Iris pigment epithelial cell (primary cell): ENCODE results near the gene MAML2.

ENCODE experiments used
- DNase-seq: peaks from one replicate; pipeline ENCODE4 v3.0.0-alpha.2; 2011; ENCODE audit warnings: low read depth

MAML2 gene

DNA sequence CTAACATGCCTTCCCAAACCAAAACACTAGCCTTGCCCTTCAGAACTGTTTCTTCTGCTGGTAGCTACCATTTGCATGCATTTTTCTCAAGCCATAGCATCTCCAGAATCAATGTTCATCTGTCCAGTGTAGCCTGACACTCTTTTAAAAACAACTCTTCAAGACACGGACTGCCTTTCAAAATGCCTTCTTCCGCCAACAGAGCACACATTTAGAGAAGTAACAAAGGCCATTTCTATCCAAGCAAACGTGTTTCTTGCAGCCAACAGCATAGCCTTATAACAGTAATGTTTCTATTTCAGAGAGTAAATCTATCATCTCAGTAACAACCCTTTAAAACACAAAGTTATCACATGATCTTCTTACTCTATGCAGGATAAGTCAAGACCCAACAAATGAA is 275.8 kb downstream of the MAML2 start:
- DNase-seq = no peak

GRCh38 chr11:96065379-96065778 is 277.6 kb downstream of the MAML2 start:
- DNase-seq = no peak

DNA sequence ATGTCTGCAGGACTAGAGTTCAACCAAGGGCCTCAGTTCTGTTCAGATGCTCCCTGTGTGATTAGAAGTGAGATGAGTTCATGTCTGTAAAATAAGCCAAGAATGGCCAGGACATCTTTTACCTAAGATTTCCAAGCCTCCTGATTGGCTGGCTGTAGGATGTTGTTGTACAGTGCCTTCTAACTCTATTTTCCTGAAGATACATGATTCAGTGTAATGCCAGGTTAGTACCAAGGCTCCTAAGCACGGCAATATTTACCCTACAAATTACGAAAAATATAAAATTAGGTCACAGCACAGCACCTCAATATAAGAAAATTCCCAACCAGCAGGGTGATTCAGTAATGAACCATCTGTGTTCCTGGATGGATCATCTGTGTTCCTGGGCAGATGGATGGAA is 279.1 kb downstream of the MAML2 start:
- no peak for DNase-seq

- DNase-seq = no peak
These were observed 279.9 kb downstream of the MAML2 start for GRCh38 chr11:96063053-96063452.

DNA sequence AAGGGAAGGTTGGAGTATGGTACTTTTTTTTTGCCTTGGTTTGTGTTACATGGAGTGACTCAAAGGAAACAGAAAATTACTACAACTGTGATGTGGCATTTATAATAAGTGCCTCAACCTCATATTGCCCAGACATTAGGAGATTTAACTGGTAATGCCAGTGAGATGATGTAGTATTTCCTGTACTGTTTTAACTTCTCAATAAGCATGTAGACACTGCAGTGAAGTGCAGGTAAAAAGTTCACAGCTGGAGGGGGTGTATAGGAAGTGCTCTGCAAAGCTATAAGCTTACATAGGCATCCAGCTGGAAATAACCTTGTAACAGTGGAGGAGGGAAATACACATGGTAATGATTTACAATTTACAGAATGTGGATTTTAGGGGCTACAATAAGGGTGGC is 280.9 kb downstream of the MAML2 start:
- peak; percentile 74 for DNase-seq

DNA sequence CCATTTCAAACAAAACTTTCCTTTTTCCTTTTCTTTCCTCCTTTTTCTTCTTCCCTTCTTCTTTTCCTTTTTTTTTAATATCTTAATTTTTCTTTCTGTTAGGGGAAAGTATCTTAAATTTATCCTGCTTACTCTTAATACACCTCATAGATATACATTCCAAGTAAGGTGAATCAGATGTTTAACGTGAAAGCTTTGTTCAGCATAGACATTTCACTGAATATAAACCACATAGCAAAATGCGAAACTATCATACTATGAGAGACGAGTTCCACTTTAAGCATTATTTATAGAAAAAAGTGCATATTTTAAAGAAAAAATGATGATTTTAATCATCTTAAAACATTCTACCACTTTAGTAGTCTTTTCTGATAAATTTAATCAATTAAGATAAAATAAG is 281.3 kb downstream of the MAML2 start:
- no peak for DNase-seq

DNA sequence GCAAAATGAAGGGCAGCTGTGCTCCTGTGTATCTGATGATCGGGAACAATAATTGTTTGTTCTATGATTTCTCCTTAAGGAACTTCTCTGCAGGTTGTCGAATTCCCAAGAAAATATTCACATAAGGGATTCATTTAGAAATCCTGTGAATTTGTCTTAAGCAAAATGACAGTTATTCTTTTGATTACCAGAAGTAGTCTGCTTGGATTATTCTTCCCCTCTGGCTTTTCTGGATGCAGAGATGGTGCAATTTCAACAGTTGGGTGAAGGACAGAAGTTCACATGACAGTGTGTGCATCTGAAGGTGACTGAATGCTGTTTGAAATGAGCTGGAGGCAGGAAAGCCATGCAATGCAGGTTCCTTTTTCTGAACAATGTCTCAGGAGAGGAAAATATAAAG is 281.9 kb downstream of the MAML2 start:
- peak; percentile 40 for DNase-seq

DNA sequence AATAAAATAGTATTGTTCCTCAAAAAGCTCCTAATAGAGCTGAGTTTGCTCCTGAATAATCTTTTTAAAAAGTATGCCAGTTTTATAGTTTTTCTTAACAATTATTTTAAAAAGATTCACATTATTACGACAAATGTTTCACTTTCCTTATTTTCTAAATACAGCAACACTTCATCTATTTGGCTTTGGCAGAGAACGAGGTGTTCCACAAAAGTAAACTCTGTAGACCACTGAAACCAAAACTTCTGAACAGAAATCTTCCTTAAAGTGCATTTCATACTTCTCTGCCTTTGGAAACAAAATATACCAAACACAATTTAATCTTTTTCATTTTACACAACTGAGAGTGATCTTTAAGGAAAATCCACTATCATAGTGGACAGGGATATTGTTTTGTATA is 285.5 kb downstream of the MAML2 start:
- DNase-seq = no peak

GRCh38 chr11:96056576-96056975 is 286.4 kb downstream of the MAML2 start:
- DNase-seq = no peak

DNA sequence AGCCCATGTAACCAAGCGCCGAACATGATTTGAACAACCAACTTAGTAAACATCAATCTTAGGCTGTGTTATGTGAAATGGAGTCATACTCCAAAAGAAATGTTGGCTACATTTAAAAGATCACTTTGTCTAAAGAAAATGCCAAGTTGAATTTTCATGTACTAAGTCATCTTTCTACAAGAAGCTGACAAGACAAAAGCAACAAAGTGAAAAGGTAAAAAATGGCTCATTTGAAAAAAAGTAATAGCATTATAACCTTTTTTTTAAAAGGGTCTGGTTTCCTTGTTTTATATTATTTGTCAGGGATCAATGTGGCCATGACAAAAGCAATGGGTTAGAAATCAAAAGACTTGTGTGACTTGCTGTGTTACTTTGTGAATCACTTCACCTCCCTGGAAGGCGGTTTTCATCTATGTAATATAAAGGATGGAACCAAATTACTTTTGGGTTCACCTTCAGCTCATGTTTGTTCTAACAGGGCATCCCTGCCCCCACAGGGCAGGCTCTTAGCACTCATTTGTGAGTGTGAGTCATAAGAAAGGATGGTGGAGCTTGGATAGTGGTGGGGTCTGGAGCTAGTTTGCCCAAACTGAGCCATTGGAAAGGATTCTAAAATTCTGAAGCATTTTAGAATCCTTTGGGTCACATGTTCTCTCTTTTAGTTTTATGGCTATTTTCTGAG is 287.1 kb downstream of the MAML2 start:
- DNase-seq = peak; percentile 47

- peak; percentile 59 for DNase-seq
These were observed 287.9 kb downstream of the MAML2 start for GRCh38 chr11:96054870-96055705.

DNA sequence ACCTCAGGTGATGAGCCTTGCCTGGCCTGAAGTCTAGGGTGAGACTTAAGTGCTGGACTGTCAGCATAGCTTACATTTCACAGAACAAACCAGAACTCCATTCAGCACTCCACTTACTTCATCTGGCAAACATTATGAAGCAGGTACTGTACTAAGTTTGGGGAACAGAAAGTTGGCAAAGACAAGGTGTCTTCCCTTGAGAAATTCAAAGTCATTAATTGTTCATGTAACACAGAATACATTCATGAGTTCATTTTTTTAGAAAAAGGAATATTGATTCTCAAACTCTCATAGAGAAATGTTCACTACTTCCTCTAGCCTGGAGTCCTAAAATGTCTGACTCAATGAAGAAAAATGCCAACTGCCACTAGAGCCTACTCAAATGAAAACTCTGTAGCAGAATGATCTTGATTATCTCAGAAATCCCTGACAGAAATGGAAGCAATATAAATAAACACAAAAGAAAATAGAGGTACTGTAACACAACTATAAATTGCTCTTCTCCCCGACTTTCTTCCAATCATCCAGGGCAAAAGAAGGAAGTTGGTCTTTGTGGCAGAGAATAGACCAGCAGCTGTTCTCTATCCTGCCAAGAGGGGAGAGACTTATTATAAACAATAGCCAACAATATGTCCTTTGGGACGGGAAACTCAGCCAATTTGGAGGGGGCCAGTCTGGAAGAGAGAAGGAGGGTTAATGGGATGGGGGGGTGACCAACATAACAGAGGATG is 289.9 kb downstream of the MAML2 start:
- DNase-seq = peak; percentile 67

DNA sequence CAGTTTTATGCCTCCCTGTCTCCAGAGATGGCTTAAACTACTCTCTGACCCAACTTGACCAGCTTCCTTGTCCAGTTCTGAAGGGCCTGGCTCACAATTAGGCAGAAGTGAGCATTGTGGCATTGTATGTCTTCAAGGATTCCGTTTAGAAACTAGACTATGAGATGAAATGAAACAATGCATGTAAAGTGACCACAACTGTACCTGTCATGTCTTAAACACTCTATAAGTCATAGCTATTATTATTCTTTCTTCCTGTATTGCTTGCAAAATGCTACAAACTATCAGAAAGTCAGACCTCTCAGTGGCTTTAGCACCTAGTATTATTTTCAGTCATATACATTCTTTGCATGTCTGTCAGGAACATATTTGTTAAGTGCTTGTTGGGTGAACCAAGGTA is 291.2 kb downstream of the MAML2 start:
- DNase-seq = no peak

GRCh38 chr11:96050435-96051182 is 292.4 kb downstream of the MAML2 start:
- peak; percentile 85 for DNase-seq

- peak; percentile 90 for DNase-seq
These were observed 293.6 kb downstream of the MAML2 start for GRCh38 chr11:96049426-96049825.

GRCh38 chr11:96045622-96046456 is 297.2 kb downstream of the MAML2 start:
- peak; percentile 77 for DNase-seq

DNA sequence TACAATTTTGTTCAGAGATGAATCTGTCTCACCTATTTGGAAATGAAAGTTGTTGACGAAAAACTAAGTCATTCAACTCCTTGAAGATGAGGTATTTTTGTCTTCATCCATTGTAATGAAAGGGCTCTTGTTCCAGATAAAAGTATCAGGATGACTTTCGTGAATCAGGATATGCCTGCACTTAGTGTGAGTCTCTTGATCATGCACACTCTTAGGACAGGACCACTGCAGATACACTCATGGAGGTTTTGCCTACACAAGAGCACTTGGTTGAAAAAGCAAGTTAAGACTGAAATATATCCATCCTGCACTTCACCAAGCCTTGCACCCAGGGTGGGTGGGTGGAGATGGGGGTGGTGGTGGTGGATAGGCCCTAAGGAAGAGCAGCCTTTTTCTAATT is 298.2 kb downstream of the MAML2 start:
- no peak for DNase-seq

GRCh38 chr11:96044311-96044710 is 298.7 kb downstream of the MAML2 start:
- DNase-seq = no peak

GRCh38 chr11:96043291-96043690 is 299.7 kb downstream of the MAML2 start:
- no peak for DNase-seq

GRCh38 chr11:96038046-96038445 is 304.9 kb downstream of the MAML2 start:
- DNase-seq = no peak

DNA sequence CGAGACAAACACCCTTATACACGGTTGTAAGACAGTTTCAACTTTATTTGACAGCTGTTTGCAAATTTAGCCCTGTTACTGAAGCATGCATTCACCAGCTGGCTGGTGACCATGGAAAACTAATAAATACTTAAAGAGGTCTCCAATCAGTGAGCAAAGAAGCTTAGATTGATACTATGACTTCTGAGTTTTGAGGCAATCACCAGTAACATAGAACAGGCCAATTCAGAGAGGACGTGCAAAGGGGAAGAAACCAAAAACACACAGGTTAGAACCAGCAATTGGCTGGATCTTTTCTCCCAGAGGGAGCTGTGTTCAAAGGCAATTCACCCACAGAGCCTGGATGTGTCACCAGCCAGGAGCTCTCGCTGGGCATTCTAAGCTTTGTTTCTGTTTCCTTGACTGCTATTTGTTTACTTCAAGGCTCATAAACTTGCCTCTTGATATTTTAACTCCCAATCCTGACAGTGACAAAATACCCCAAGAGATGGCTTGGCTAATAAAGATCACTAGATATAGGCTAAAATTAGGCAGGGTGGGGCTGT is 305.5 kb downstream of the MAML2 start:
- DNase-seq = no peak
